SJCRH30 (cell line): Measurements from ENCODE around the gene PRKCE. TPM values are rescaled to one million over a fixed set of nuclear protein-coding genes. Genes with fewer than 3 reads are reported as not detected.
A peak's percentile ranks its signal among the peaks of the same experiment; 100 is the strongest.

ENCODE experiments used
- DNase-seq, 2 experiments: peaks; one replicate each; pipeline ENCODE4 v3.0.0-alpha.2; 2015 to 2020
- H3K27ac ChIP-seq: fragments of 250-450 bp; sonication (Bioruptor Pico); 2 replicates; pipeline ENCODE4 v1.5.1; 2020; ENCODE audit warnings: mild to moderate bottlenecking, moderate library complexity
- H3K27me3 ChIP-seq: fragments of 250-450 bp; sonication (Bioruptor Pico); 2 replicates; pipeline ENCODE4 v1.5.1; 2020; ENCODE audit warnings: mild to moderate bottlenecking, moderate library complexity
- H3K36me3 ChIP-seq: fragments of 250-450 bp; sonication (Bioruptor Pico); 2 replicates; pipeline ENCODE4 v1.5.1; 2020; ENCODE audit warnings: mild to moderate bottlenecking, moderate library complexity
- H3K4me1 ChIP-seq: fragments of 250-450 bp; sonication (Bioruptor Pico); 2 replicates; pipeline ENCODE4 v1.5.1; 2020; ENCODE audit warnings: mild to moderate bottlenecking, moderate library complexity
- H3K4me3 ChIP-seq: fragments of 250-450 bp; sonication (Bioruptor Pico); 2 replicates; pipeline ENCODE4 v1.5.1; 2020; ENCODE audit warnings: mild to moderate bottlenecking, moderate library complexity
- H3K9me3 ChIP-seq: fragments of 250-450 bp; sonication (Bioruptor Pico); replicated peaks from 2 replicates; pipeline ENCODE4 v1.5.1; 2020; ENCODE audit warnings: mild to moderate bottlenecking, moderate library complexity
- total RNA-seq: library from RNA; depleted of rRNA; stranded (reverse); fragments of >200 nt; shearing (Covaris generic); gene quantifications from 2 replicates; pipeline ENCODE4 v1.2.3, GENCODE V29; 2014

The PRKCE gene
- total RNA-seq, 1 experiment from 2014 or later = 11.9 TPM

DNA sequence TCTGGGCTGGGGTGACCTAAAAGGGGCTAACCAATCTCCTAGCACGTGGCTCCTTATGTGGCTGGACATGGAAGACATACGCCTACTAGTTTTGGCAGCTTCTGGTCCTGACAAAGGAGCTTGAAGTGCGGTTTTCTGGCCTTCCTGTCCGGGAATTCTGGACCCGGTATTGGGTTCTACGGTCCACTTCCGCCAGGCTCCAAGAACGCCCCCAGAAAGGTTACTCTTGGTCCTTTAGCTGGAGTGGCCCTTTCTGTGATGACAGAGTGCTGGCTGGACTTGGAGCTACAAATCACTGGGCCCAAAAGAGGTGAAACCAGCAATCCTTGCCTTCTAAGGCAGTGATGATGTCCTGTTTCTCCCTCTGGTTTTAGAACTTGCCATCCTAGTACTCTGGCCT lies 481.5 kb downstream of the PRKCE start:
- no peaks in the 10 kb centered on the region for H3K9me3 ChIP-seq
- DNase-seq = no peak
- H3K27ac ChIP-seq = no peak overlapping the region
- no peaks in the 10 kb centered on the region; the same call in 1 of the 2 replicates for H3K36me3 ChIP-seq
- no peaks in the 10 kb centered on the region for H3K27me3 ChIP-seq
- no peak overlapping the region for H3K4me3 ChIP-seq
- peaks cover 25% of the 10 kb centered on the region for H3K4me1 ChIP-seq

DNA sequence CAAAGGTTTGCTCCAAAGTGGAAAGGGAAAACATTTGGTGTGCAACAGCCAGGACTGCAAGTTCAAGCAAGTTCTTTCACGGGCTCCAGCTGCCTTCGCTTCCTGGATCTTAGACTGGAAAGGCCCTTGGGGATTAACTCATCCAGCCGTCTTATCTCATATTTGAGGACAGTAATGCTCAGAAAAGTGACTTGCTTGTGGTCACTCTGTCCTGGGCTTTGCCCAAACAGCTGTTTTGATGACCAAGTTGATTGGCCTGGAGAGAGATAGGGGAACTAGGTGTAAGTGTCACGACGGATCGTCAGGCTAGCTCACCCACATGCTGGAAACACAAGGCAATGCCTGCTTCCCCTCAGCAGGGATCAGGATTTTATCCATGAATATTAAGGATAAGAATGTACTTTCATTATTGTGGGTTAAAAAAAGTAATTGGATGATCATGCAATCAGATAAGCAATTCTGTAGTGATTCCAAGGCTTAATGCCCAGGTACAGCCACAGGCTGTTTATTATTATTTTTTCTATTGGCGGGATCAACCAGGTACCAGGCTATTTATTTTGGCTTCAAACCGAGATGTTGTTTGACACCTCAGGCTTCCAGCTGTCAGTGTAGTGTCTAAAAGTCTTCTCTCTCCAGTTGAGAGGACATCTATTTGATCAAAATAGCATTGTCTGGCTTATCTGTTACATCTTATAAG lies 483.2 kb downstream of the PRKCE start:
- Histone ChIP-seq H3K27me3 (no peaks in the 10 kb centered on the region), H3K4me3 (peak overlapping the region; percentile 14; the same call in 1 of the 2 replicates), H3K36me3 (no peaks in the 10 kb centered on the region; the same call in 1 of the 2 replicates), H3K4me1 (peaks cover 25% of the 10 kb centered on the region), H3K9me3 (no peaks in the 10 kb centered on the region), H3K27ac (peak overlapping the region; percentile 30; the same call in 1 of the 2 replicates)
- peak; percentile 65 to 75 for DNase-seq

DNA sequence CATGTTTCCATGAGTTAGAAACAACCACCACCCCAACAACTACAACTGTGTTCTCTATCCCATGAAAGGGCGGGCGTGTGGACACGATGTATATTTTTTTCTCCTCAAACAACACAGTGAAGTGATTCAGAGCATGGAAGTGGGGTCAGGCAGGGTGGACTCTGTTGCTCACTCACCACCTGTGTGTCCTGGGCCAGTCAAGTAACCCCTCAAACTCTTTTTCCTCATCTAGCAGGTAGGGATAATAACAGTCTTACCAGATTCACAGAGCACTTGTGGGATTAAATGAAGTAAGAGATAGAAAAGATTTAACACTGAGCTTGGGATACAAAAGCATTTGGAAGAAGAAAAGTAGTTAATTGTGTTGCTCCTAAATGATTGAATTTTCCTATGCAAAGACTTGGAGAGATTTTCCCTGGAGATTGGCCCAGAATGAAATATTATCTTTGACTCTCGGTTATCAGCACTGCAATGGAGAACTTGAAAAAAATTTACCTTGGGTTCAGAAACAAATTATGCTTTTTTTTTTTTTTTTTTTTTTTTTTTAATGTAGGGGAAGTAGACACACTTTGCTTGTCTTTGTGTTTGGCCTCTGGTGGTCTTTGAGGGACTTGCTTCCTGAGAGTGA lies 483.9 kb downstream of the PRKCE start:
- DNase-seq = peak in 1 of 2 experiments; percentile 40
- Histone ChIP-seq H3K4me1 (peaks cover 25% of the 10 kb centered on the region), H3K9me3 (no peaks in the 10 kb centered on the region), H3K27ac (no peak overlapping the region), H3K36me3 (no peaks in the 10 kb centered on the region), H3K4me3 (no peak overlapping the region), H3K27me3 (no peaks in the 10 kb centered on the region)

- Histone ChIP-seq H3K27ac (no peak overlapping the region), H3K27me3 (no peaks in the 10 kb centered on the region), H3K4me3 (no peak overlapping the region), H3K36me3 (no peaks in the 10 kb centered on the region), H3K4me1 (peaks cover 25% of the 10 kb centered on the region), H3K9me3 (no peaks in the 10 kb centered on the region)
- DNase-seq = no peak
Observed at GRCh38 chr2:46135958-46136357, 484.5 kb downstream of the PRKCE start.

GRCh38 chr2:46136481-46136880 lies 485.0 kb downstream of the PRKCE start:
- no peaks in the 10 kb centered on the region for H3K9me3 ChIP-seq
- H3K4me1 ChIP-seq = peaks cover 25% of the 10 kb centered on the region
- no peak for DNase-seq
- H3K27me3 ChIP-seq = no peaks in the 10 kb centered on the region
- no peaks in the 10 kb centered on the region for H3K36me3 ChIP-seq
- H3K4me3 ChIP-seq = no peak overlapping the region
- H3K27ac ChIP-seq = no peak overlapping the region

DNA sequence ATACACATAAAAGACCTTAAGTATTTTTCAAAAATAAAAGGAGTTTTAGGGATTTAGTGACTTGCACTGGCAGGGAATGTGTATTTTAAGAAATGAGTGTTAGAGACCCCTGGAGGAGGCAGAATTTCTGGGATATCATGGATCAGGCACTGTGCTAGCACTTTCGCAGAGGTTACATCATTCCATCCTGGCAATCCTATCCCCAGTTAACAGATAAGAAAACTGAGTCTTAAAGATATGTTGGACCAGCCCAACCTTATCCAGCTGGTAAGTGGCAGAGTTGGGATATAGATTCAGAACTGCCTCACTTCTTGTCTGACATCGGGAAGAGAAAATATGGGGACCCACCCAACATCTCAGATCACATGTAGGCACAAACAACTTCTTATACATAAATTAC lies 485.5 kb downstream of the PRKCE start:
- Histone ChIP-seq H3K36me3 (no peaks in the 10 kb centered on the region), H3K27ac (no peak overlapping the region), H3K4me3 (no peak overlapping the region), H3K9me3 (no peaks in the 10 kb centered on the region), H3K27me3 (no peaks in the 10 kb centered on the region), H3K4me1 (peaks cover 25% of the 10 kb centered on the region)
- no peak for DNase-seq

- H3K36me3 ChIP-seq = peaks cover 4% of the 10 kb centered on the region
- H3K4me1 ChIP-seq = no peaks in the 10 kb centered on the region
- no peaks in the 10 kb centered on the region for H3K27me3 ChIP-seq
- no peak for DNase-seq
- H3K9me3 ChIP-seq = no peaks in the 10 kb centered on the region
- no peak overlapping the region for H3K27ac ChIP-seq
- H3K4me3 ChIP-seq = no peak overlapping the region
Observed at GRCh38 chr2:46142546-46143428, 491.3 kb downstream of the PRKCE start.

DNA sequence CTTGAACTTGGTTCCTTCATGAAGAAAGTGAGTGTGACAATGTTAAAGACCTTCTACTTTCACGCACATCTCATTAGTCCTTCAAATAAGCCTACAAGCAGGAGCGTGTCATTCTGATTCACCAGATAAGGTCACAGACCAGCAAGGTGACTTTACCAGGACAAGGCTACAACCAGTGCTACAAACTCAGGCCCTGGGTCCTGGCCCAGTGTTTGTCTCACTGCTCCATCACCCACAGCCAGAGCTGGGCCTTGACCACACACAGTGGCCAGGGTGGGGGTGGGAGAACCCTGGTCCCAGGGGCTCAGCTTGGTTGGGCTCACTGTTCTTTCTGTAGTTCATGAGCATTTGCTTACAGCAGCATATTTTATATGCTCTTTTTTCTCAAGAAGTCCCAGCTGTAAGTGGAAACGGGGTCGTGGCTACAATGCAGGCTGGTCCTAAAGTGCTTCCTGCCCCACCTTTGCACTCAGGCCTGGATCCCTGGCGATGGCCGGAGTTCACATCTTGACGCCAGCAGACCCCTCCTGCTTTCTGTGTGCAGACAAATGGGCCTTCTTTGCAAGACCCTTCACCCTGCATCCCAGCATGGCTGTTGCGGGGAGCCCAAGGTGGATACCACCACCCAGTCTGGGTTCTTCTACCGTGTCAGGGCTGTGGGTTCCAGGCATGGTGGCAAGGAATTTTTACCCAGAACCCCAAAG lies 492.1 kb downstream of the PRKCE start:
- Histone ChIP-seq H3K4me3 (no peak overlapping the region), H3K27ac (no peak overlapping the region)

GRCh38 chr2:46144133-46144800 lies 492.8 kb downstream of the PRKCE start:
- no peaks in the 10 kb centered on the region for H3K27me3 ChIP-seq
- H3K4me1 ChIP-seq = no peaks in the 10 kb centered on the region
- no peak for DNase-seq
- H3K27ac ChIP-seq = no peak overlapping the region
- peaks cover 4% of the 10 kb centered on the region for H3K36me3 ChIP-seq
- no peaks in the 10 kb centered on the region for H3K9me3 ChIP-seq
- no peak overlapping the region for H3K4me3 ChIP-seq

More for the DNA sequence above, 492.1 kb downstream of the PRKCE start:
- DNase-seq = no peak
- no peaks in the 10 kb centered on the region for H3K9me3 ChIP-seq
- no peaks in the 10 kb centered on the region for H3K27me3 ChIP-seq
- no peaks in the 10 kb centered on the region for H3K4me1 ChIP-seq
- H3K36me3 ChIP-seq = peaks cover 4% of the 10 kb centered on the region

DNA sequence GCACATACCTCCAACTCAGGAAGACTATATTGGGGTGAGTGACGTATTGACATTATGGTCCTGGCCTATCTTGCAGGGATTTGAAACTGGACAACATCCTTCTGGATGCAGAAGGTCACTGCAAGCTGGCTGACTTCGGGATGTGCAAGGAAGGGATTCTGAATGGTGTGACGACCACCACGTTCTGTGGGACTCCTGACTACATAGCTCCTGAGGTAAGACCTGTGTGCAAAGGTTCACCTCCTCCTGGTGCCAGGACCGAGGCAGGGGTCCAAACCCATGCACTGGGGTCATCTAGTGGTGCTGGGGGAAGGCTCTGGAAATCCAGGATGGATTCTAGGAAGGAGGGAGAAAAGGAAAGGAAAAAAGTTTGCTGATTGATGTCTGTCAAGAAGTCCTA lies 493.5 kb downstream of the PRKCE start:
- Histone ChIP-seq H3K9me3 (no peaks in the 10 kb centered on the region), H3K36me3 (peaks cover 4% of the 10 kb centered on the region), H3K4me1 (no peaks in the 10 kb centered on the region), H3K27ac (no peak overlapping the region), H3K4me3 (no peak overlapping the region), H3K27me3 (no peaks in the 10 kb centered on the region)
- DNase-seq = no peak

DNA sequence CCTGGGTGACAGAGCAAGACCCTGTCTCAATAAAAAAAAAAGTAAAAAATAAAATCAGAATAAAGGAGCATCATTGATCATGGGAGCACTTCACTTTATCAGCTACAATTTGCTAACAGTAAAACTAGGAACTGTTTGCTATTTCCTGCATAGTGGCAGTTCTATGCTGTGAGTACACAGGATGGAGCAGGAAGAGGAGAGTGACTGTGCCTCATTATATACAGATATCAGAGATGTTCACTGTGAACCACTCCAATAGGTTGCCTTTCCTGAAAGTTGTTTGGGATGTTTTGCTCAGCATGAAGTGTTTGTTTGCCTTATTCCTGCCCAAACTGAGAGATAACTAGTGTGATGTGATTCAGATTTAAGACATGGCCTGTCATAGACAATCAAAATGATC lies 494.4 kb downstream of the PRKCE start:
- no peak overlapping the region for H3K27ac ChIP-seq
- no peaks in the 10 kb centered on the region for H3K9me3 ChIP-seq
- no peak for DNase-seq
- no peaks in the 10 kb centered on the region for H3K27me3 ChIP-seq
- H3K36me3 ChIP-seq = peaks cover 4% of the 10 kb centered on the region
- no peaks in the 10 kb centered on the region for H3K4me1 ChIP-seq
- no peak overlapping the region for H3K4me3 ChIP-seq

DNA sequence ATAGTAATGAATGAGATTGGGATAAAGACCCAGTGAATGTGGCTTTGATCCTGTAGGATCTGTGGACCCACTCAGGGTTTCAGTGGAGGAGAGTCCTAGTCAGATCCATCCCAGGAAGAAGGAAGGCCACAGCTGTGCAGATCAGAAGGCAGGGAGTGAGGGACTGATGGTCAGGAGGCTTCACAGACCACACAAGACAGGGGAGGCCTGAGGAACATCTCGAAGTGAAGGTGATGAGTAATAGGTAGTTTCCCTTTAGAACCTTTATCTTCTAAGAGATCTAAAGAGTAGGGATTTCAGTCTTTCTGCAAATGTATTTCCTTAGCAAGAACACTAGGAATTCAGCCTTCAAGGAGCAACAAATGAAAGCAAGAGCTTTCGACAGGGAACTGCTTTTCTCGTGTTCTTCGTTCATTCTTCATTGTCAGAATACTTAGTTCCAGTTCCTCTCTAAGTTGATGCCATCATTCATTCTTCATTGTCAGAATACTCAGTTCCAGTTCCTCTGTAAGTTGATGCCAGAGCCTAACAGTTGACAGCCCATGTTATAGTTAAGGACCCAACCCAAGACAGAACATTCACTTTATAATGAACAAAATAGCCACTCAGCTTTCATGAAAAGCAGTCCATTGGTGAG lies 495.5 kb downstream of the PRKCE start:
- Histone ChIP-seq H3K36me3 (peaks cover 4% of the 10 kb centered on the region), H3K4me3 (no peak overlapping the region), H3K27ac (no peak overlapping the region), H3K27me3 (no peaks in the 10 kb centered on the region), H3K9me3 (no peaks in the 10 kb centered on the region), H3K4me1 (no peaks in the 10 kb centered on the region)
- no peak for DNase-seq

DNA sequence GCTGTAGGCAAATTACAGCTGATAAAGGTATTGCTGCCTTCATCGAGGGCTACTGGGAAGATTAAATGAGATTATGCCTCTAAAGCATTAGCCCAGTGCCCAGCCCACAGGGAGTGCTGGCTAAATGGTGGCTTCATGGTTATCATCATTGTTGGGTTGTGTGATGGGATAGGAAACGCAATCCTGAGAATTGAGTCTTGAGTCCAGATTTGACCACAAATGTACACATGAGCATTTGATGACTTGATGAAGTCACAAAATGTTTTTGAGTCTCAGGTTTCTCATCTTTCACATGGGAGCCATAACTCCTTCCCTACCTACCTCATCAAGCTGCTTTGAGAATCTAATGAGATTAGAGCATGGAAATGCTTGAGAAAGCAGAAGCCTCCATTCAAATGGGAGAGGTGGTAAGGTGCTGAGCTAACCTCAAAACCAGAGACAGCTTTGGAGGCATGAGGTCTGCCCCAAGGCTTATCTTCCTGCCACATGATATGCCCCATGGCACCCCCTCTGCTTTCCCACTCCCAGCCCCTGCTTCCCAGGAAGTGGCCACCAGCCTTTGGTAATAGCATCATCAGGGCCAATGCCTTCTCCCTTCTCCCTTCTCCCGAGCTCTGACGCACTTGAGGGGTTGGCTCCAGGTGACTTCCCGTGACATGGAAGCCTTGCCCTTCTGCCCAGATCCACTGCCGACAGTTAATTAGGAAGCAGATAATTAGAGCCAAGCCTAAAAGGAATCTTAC lies 496.3 kb downstream of the PRKCE start:
- Histone ChIP-seq H3K9me3 (no peaks in the 10 kb centered on the region), H3K27ac (no peak overlapping the region), H3K27me3 (no peaks in the 10 kb centered on the region), H3K36me3 (peaks cover 4% of the 10 kb centered on the region), H3K4me1 (no peaks in the 10 kb centered on the region), H3K4me3 (no peak overlapping the region)
- peak in 1 of 2 experiments; percentile 11 for DNase-seq
